Glutamatergic neuron (in vitro differentiated cells): ENCODE results near the gene ANKRD66. TPM values are rescaled to one million over a fixed set of nuclear protein-coding genes. Genes with fewer than 3 reads are reported as not detected.
"Not testable (repeated sequence)": the region's sequence is repeated elsewhere in the genome, so short reads cannot be mapped to it uniquely, and the experiment has no call there.

ENCODE experiments used
- DNase-seq: peaks from one replicate; pipeline ENCODE4 v3.0.0; 2022
- H3K27ac Mint-ChIP-seq: one replicate; pipeline ENCODE4 v1.8.0; 2020; ENCODE audit warnings: mild to moderate bottlenecking, mixed read lengths, inconsistent platforms; ENCODE audit not compliant: unreplicated experiment
- H3K27me3 Mint-ChIP-seq: one replicate; pipeline ENCODE4 v1.8.0; 2020; ENCODE audit warnings: mild to moderate bottlenecking, moderate library complexity, mixed read lengths, inconsistent platforms; ENCODE audit not compliant: unreplicated experiment
- H3K36me3 Mint-ChIP-seq: one replicate; pipeline ENCODE4 v1.8.0; 2020; ENCODE audit warnings: mild to moderate bottlenecking, mixed read lengths, inconsistent platforms; ENCODE audit not compliant: unreplicated experiment
- H3K4me1 Mint-ChIP-seq: one replicate; pipeline ENCODE4 v1.8.0; 2020; ENCODE audit warnings: mild to moderate bottlenecking, low read depth, mixed read lengths, inconsistent platforms; ENCODE audit not compliant: unreplicated experiment
- H3K4me3 Mint-ChIP-seq: one replicate; pipeline ENCODE4 v1.8.0; 2020; ENCODE audit warnings: mild to moderate bottlenecking, mixed read lengths, inconsistent platforms; ENCODE audit not compliant: unreplicated experiment
- H3K9me3 Mint-ChIP-seq: one replicate; pipeline ENCODE4 v1.8.0; 2020; ENCODE audit warnings: mild to moderate bottlenecking, moderate library complexity, mixed read lengths, inconsistent platforms; ENCODE audit not compliant: unreplicated experiment
- total RNA-seq: library from RNA; stranded (reverse); fragmentation: NEBNext Ultra II Directional; extraction: Animal tissue kit (Norgen Biotek cat#: 25700); gene quantifications from one replicate; pipeline ENCODE4 v1.2.1, GENCODE V29; 2021; ENCODE audit not compliant: unreplicated experiment
- TF ChIP-seq, protein P1 (sequence below): fragments of 200-600 bp; sonication (generic); IDR thresholded peaks from one replicate; pipeline ENCODE4 v1.5.0; 2021; ENCODE audit not compliant: partially characterized antibody, unreplicated experiment

ANKRD66 gene
- total RNA-seq, 1 donor from 2014 or later = not detected

- Mint-ChIP-seq H3K36me3 (no peaks in the 10 kb centered on the region), H3K27ac (no peak overlapping the region), H3K9me3 (no peaks in the 10 kb centered on the region), H3K4me1 (no peaks in the 10 kb centered on the region), H3K27me3 (no peaks in the 10 kb centered on the region), H3K4me3 (no peak overlapping the region)
- DNase-seq = no peak
- TF ChIP-seq, protein P1, sequence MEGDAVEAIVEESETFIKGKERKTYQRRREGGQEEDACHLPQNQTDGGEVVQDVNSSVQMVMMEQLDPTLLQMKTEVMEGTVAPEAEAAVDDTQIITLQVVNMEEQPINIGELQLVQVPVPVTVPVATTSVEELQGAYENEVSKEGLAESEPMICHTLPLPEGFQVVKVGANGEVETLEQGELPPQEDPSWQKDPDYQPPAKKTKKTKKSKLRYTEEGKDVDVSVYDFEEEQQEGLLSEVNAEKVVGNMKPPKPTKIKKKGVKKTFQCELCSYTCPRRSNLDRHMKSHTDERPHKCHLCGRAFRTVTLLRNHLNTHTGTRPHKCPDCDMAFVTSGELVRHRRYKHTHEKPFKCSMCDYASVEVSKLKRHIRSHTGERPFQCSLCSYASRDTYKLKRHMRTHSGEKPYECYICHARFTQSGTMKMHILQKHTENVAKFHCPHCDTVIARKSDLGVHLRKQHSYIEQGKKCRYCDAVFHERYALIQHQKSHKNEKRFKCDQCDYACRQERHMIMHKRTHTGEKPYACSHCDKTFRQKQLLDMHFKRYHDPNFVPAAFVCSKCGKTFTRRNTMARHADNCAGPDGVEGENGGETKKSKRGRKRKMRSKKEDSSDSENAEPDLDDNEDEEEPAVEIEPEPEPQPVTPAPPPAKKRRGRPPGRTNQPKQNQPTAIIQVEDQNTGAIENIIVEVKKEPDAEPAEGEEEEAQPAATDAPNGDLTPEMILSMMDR = no peak
These were observed 12.4 kb downstream of the ANKRD66 start for GRCh38 chr6:46758960-46759753.

GRCh38 chr6:46760925-46761324 lies 14.2 kb downstream of the ANKRD66 start:
- no peaks in the 10 kb centered on the region for H3K36me3 Mint-ChIP-seq
- no peak overlapping the region for H3K4me3 Mint-ChIP-seq
- no peak for DNase-seq
- H3K9me3 Mint-ChIP-seq = no peaks in the 10 kb centered on the region
- no peaks in the 10 kb centered on the region for H3K27me3 Mint-ChIP-seq
- H3K4me1 Mint-ChIP-seq = no peaks in the 10 kb centered on the region
- no peak overlapping the region for H3K27ac Mint-ChIP-seq
- TF ChIP-seq, protein P1 = no peak

DNA sequence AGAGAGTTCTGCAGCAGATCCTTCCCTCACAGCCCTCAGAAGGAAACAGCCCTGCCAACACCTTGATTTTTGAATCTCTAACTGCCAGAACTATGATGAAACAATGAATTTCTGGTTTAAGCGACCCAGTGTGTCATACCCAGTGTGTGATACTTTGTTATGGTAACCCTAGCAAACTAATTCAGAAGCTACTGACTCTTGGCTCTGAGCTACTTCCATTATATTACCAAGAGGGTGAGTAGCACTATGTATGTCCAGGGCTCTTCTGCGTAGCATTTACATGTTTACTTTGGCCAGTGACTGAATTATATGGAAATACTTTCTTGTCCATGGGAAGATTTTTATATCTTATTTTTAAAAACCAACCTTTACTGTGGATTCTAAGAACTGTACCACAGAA lies 16.7 kb downstream of the ANKRD66 start:
- TF ChIP-seq, protein P1 = no peak
- no peak for DNase-seq
- Mint-ChIP-seq H3K9me3 (no peaks in the 10 kb centered on the region), H3K4me3 (no peak overlapping the region), H3K4me1 (no peaks in the 10 kb centered on the region), H3K27me3 (no peaks in the 10 kb centered on the region), H3K27ac (no peak overlapping the region), H3K36me3 (no peaks in the 10 kb centered on the region)

GRCh38 chr6:46764280-46764679 lies 17.5 kb downstream of the ANKRD66 start:
- not testable (repeated sequence) for H3K4me1 Mint-ChIP-seq, H3K9me3 Mint-ChIP-seq, H3K27ac Mint-ChIP-seq, DNase-seq, H3K36me3 Mint-ChIP-seq, H3K27me3 Mint-ChIP-seq, H3K4me3 Mint-ChIP-seq

- no peaks in the 10 kb centered on the region for H3K27me3 Mint-ChIP-seq
- no peak overlapping the region for H3K27ac Mint-ChIP-seq
- no peaks in the 10 kb centered on the region for H3K4me1 Mint-ChIP-seq
- no peaks in the 10 kb centered on the region for H3K9me3 Mint-ChIP-seq
- no peak for DNase-seq
- H3K4me3 Mint-ChIP-seq = no peak overlapping the region
- no peaks in the 10 kb centered on the region for H3K36me3 Mint-ChIP-seq
- TF ChIP-seq, protein P1 = no peak
These were observed 18.2 kb downstream of the ANKRD66 start for GRCh38 chr6:46764961-46765360.
